ENCODE measurements around the gene KCNA3. TPM values are rescaled to one million over a fixed set of nuclear protein-coding genes. Genes with fewer than 3 reads are reported as not detected.

Gene KCNA3
- total RNA-seq, 3 donors from 2014 or later = 1.5 to 2.7 (median 1.9) TPM

GRCh38 chr1:110673197-110673701 lies 1.5 kb downstream of the KCNA3 start:
- DNase-seq = peak in 2 of 3 donors; percentile 27 to 49
- H3K4me3 ChIP-seq = peak overlapping the region; percentile 18
- intact Hi-C loops (cut with DNase I, micrococcal nuclease) = no loop called here

GRCh38 chr1:110672753-110673108 lies 2.0 kb downstream of the KCNA3 start:
- no peaks in the 10 kb centered on the region for H3K4me1 ChIP-seq (ENCODE audit: low read depth)
- H3K9me3 ChIP-seq = no peaks in the 10 kb centered on the region
- peak; percentile 61 for ATAC-seq
- TF ChIP-seq CTCF (IDR thresholded peaks at IDR 0.05) = no peak
- DNase-seq = peak in 1 of 3 donors; percentile 13
- no peak overlapping the region for H3K4me3 ChIP-seq
- intact Hi-C loops (cut with DNase I, micrococcal nuclease) = no loop called here
- no peaks in the 10 kb centered on the region for H3K36me3 ChIP-seq (ENCODE audit: low read depth)

More at GRCh38 chr1:110673197-110673701, 1.5 kb downstream of the KCNA3 start:
- peak; percentile 6 for ATAC-seq
- no peaks in the 10 kb centered on the region for H3K4me1 ChIP-seq (ENCODE audit: low read depth)
- no peak for TF ChIP-seq CTCF (IDR thresholded peaks at IDR 0.05)
- H3K36me3 ChIP-seq (ENCODE audit: low read depth) = no peaks in the 10 kb centered on the region
- no peaks in the 10 kb centered on the region for H3K9me3 ChIP-seq

- TF ChIP-seq CTCF (IDR thresholded peaks at IDR 0.05) = no peak
- ATAC-seq = peak; percentile 7
- DNase-seq = peak in 1 of 3 donors; percentile 45
- Histone ChIP-seq H3K36me3 (ENCODE audit: low read depth) (no peaks in the 10 kb centered on the region), H3K4me3 (no peak overlapping the region), H3K4me1 (ENCODE audit: low read depth) (no peaks in the 10 kb centered on the region), H3K9me3 (no peaks in the 10 kb centered on the region)
- intact Hi-C loops (cut with DNase I, micrococcal nuclease) = no loop called here
Observed at GRCh38 chr1:110672001-110672752, 2.6 kb downstream of the KCNA3 start.

- Histone ChIP-seq H3K9me3 (no peaks in the 10 kb centered on the region), H3K36me3 (ENCODE audit: low read depth) (no peaks in the 10 kb centered on the region), H3K4me3 (no peak overlapping the region), H3K4me1 (ENCODE audit: low read depth) (no peaks in the 10 kb centered on the region)
- DNase-seq (no peak), ATAC-seq (no peak)
- no peak for TF ChIP-seq CTCF (IDR thresholded peaks at IDR 0.05)
- intact Hi-C loops (cut with DNase I, micrococcal nuclease) = no loop called here
Observed at GRCh38 chr1:110671361-110671760, 3.4 kb downstream of the KCNA3 start.

GRCh38 chr1:110668549-110668948 lies 6.2 kb downstream of the KCNA3 start:
- no peaks in the 10 kb centered on the region for H3K4me1 ChIP-seq (ENCODE audit: low read depth)
- ATAC-seq = no peak
- TF ChIP-seq CTCF (IDR thresholded peaks at IDR 0.05) = no peak
- H3K36me3 ChIP-seq (ENCODE audit: low read depth) = no peaks in the 10 kb centered on the region
- no peak for DNase-seq
- intact Hi-C loops (cut with DNase I, micrococcal nuclease) = no loop called here
- H3K4me3 ChIP-seq = no peak overlapping the region
- H3K9me3 ChIP-seq = no peaks in the 10 kb centered on the region
